Gastroesophageal sphincter (tissue), 4 donors: ENCODE data around the gene GDAP1L1. TPM values are rescaled to one million over a fixed set of nuclear protein-coding genes. Genes with fewer than 3 reads are reported as not detected.

ENCODE experiments used
- ATAC-seq: fragments of 150-250 bp; one replicate; pipeline ENCODE4 v1.9.1; 2016; ENCODE audit warnings: mild to moderate bottlenecking, moderate library complexity
- H3K27ac ChIP-seq, 4 donors: fragments of 200-600 bp; sonication (generic) in 3 of 4; 1 replicate in 3 of 4; 2 replicates in 1 of 4; pipeline ENCODE4 v1.5.1; 2016 to 2019
- H3K27me3 ChIP-seq: fragments of 200-600 bp; sonication (generic); one replicate; pipeline ENCODE4 v1.5.1; 2019
- H3K36me3 ChIP-seq, 2 donors: fragments of 200-600 bp; sonication (generic); one replicate each; pipeline ENCODE4 v1.5.1; 2019; ENCODE audit warnings: control low read depth in 1 of 2
- H3K4me1 ChIP-seq, 3 donors: fragments of 200-600 bp; sonication (generic); 1 replicate in 2 of 3; 2 replicates in 1 of 3; pipeline ENCODE4 v1.5.1; 2016 to 2019; ENCODE audit warnings: control low read depth in 2 of 3
- H3K4me3 ChIP-seq, 2 donors: fragments of 200-600 bp; sonication (generic); one replicate each; pipeline ENCODE4 v1.5.1; 2019; ENCODE audit warnings: mild to moderate bottlenecking in 1 of 2, moderate library complexity in 1 of 2
- H3K9me3 ChIP-seq, 3 donors: fragments of 200-600 bp; sonication (generic); one replicate each; pipeline ENCODE4 v1.5.1; 2017 to 2019; ENCODE audit warnings: control low read depth in 2 of 3
- CTCF ChIP-seq, 4 experiments: fragments of 200-600 bp in 2 of 4; fragments of 450-650 bp in 2 of 4; sonication (generic) in 1 of 4; IDR thresholded peaks; one replicate each; pipeline ENCODE4 v1.5.1; 2017 to 2019; ENCODE audit warnings: antibody characterized with exemption in 4 of 4, mild to moderate bottlenecking in 2 of 4, moderate library complexity in 2 of 4
- EP300 ChIP-seq: sonication (generic); formaldehyde crosslinking; IDR thresholded peaks from one replicate; pipeline ENCODE4 v1.6.1; 2017; ENCODE audit warnings: antibody characterized with exemption, mild to moderate bottlenecking
- POLR2A ChIP-seq, 2 donors: fragments of 450-650 bp; IDR thresholded peaks; one replicate each; pipeline ENCODE4 v1.6.1; 2017; ENCODE audit warnings: antibody characterized with exemption in 2 of 2, mild to moderate bottlenecking in 2 of 2, moderate library complexity in 1 of 2
- POLR2AphosphoS5 ChIP-seq: sonication (generic); formaldehyde crosslinking; IDR thresholded peaks from one replicate; pipeline ENCODE4 v1.6.1; 2017; ENCODE audit warnings: antibody characterized with exemption
- WGBS, 2 donors: methylation state at CpG; one replicate each; pipeline ENCODE4 v1.1.5; 2018; ENCODE audit warnings: low coverage in 1 of 2; 5-methylcytosine and 5-hydroxymethylcytosine counted together
- total RNA-seq, 4 donors: library from RNA; depleted of rRNA; stranded (reverse); fragments of >200 nt; gene quantifications; one replicate each; pipeline ENCODE4 v1.1.0, GENCODE V29; 2016

Gene GDAP1L1
- total RNA-seq: under 1 TPM in 1 of 4 donors, not detected in 3; 0.67 TPM

GRCh38 chr20:44247131-44247571 lies at the start of gene GDAP1L1:
Gene GDAP1L1 (plus strand): TSS chr20:44247308. CDS start chr20:44247335, 27 bp downstream.
- Histone ChIP-seq H3K27ac (no peak within 1 kb of the TSS), H3K27me3 (peaks cover 20% of the 10 kb centered on the region), H3K36me3 (no peaks in the 10 kb centered on the region), H3K4me3 (peak within 1 kb of the TSS in 1 of 2 donors; percentile 44), H3K4me1 (peaks cover 0 to 15% (median 8%) of the 10 kb centered on the region in 3 donors), H3K9me3 (no peaks in the 10 kb centered on the region)
- no peak for ATAC-seq
- no peak for TF ChIP-seq POLR2A (IDR thresholded peaks at IDR 0.05)
- TF ChIP-seq POLR2AphosphoS5: no peak
- TF ChIP-seq CTCF (IDR thresholded peaks at IDR 0.05): no peak
- TF ChIP-seq EP300: no peak
- WGBS, 2 donors: 6% methylated on average over 6 of the region's 32 CpGs; no CpG with 5 or more reads in 1 of the 2 donors

GRCh38 chr20:44198872-44199271 lies 48.2 kb upstream of the GDAP1L1 start:
- 85 to 97% methylated on average over 4 of the region's 4 CpGs for WGBS, 2 donors
- no peaks in the 10 kb centered on the region for H3K27me3 ChIP-seq
- H3K4me1 ChIP-seq: peaks cover 0 to 58% (median 6%) of the 10 kb centered on the region in 3 donors
- H3K27ac ChIP-seq: peak overlapping the region in 1 of 4 donors; percentile 12
- no peaks in the 10 kb centered on the region for H3K9me3 ChIP-seq
- ATAC-seq: no peak
- H3K36me3 ChIP-seq: peaks cover 0 to 79% of the 10 kb centered on the region in 2 donors
- no peak overlapping the region for H3K4me3 ChIP-seq
- no peak for TF ChIP-seq CTCF (IDR thresholded peaks at IDR 0.05)
- no peak for TF ChIP-seq EP300
- no peak for TF ChIP-seq POLR2A (IDR thresholded peaks at IDR 0.05)
- TF ChIP-seq POLR2AphosphoS5: no peak

- TF ChIP-seq POLR2A (IDR thresholded peaks at IDR 0.05): no peak
- no peak for TF ChIP-seq CTCF (IDR thresholded peaks at IDR 0.05)
- no peak for TF ChIP-seq POLR2AphosphoS5
- TF ChIP-seq EP300: no peak
- H3K36me3 ChIP-seq: peaks cover 0 to 80% of the 10 kb centered on the region in 2 donors
- H3K4me1 ChIP-seq: peaks cover 6 to 68% (median 16%) of the 10 kb centered on the region in 3 donors
- no peak overlapping the region for H3K4me3 ChIP-seq
- H3K27me3 ChIP-seq: no peaks in the 10 kb centered on the region
- H3K9me3 ChIP-seq: no peaks in the 10 kb centered on the region
- H3K27ac ChIP-seq: peak overlapping the region in 3 of 4 donors; percentile 28 to 100 (median 74)
- WGBS, 2 donors: 75 to 100% methylated on average over 1 of the region's 4 CpGs
- ATAC-seq: no peak
These were observed 47.2 kb upstream of the GDAP1L1 start for GRCh38 chr20:44199877-44200276.

- Histone ChIP-seq H3K36me3 (peaks cover 0 to 82% of the 10 kb centered on the region in 2 donors), H3K27me3 (no peaks in the 10 kb centered on the region), H3K4me1 (peaks cover 6 to 73% (median 16%) of the 10 kb centered on the region in 3 donors), H3K4me3 (no peak overlapping the region), H3K27ac (peak overlapping the region in 3 of 4 donors; percentile 28 to 100 (median 74)), H3K9me3 (no peaks in the 10 kb centered on the region)
- no peak for ATAC-seq
- 13 to 60% methylated on average over 2 to 4 of the region's 4 CpGs for WGBS, 2 donors
- TF ChIP-seq EP300: no peak
- TF ChIP-seq CTCF (IDR thresholded peaks at IDR 0.05): no peak
- no peak for TF ChIP-seq POLR2AphosphoS5
- TF ChIP-seq POLR2A (IDR thresholded peaks at IDR 0.05): no peak
These were observed 46.7 kb upstream of the GDAP1L1 start for GRCh38 chr20:44200371-44200770.

GRCh38 chr20:44200983-44201382 lies 46.1 kb upstream of the GDAP1L1 start:
- peaks cover 6 to 79% (median 16%) of the 10 kb centered on the region in 3 donors for H3K4me1 ChIP-seq
- no peak for TF ChIP-seq CTCF (IDR thresholded peaks at IDR 0.05)
- no peak for TF ChIP-seq POLR2A (IDR thresholded peaks at IDR 0.05)
- no peak for TF ChIP-seq EP300
- no peak for TF ChIP-seq POLR2AphosphoS5
- peaks cover 0 to 82% of the 10 kb centered on the region in 2 donors for H3K36me3 ChIP-seq
- no peak for ATAC-seq
- 52 to 100% methylated on average over 1 to 2 of the region's 2 CpGs for WGBS, 2 donors
- H3K27ac ChIP-seq: peak overlapping the region; percentile 30 to 100 (median 54)
- H3K27me3 ChIP-seq: no peaks in the 10 kb centered on the region
- H3K9me3 ChIP-seq: no peaks in the 10 kb centered on the region
- H3K4me3 ChIP-seq: no peak overlapping the region
